Renal cortical epithelial cell (primary cell): ENCODE results near the gene CARD10. TPM values are rescaled to one million over a fixed set of nuclear protein-coding genes. Genes with fewer than 3 reads are reported as not detected.

Experiments used
- DNase-seq: peaks from one replicate; pipeline ENCODE4 v3.0.0-alpha.2; 2011; ENCODE audit warnings: low read depth
- total RNA-seq: library from RNA; depleted of rRNA; stranded (reverse); fragments of >200 nt; gene quantifications from 2 replicates; pipeline ENCODE4 v1.2.3, GENCODE V29; 2014

Gene CARD10
- total RNA-seq, 1 donor from 2014 or later, result 39.9 TPM

GRCh38 chr22:37502342-37503182 is 16.7 kb downstream of the CARD10 start:
- peak; percentile 71 for DNase-seq

GRCh38 chr22:37501610-37502341 is 17.4 kb downstream of the CARD10 start:
- peak; percentile 99 for DNase-seq

- DNase-seq, result no peak
These were observed 18.2 kb downstream of the CARD10 start for GRCh38 chr22:37500745-37501609.

GRCh38 chr22:37499789-37500540 is 19.2 kb downstream of the CARD10 start:
- DNase-seq, result no peak

GRCh38 chr22:37499027-37499707 is 20.0 kb downstream of the CARD10 start:
- peak; percentile 75 for DNase-seq

GRCh38 chr22:37498289-37498909 is 20.8 kb downstream of the CARD10 start:
- no peak for DNase-seq

- DNase-seq, result peak; percentile 97
These were observed 22.1 kb downstream of the CARD10 start for GRCh38 chr22:37497062-37497599.

GRCh38 chr22:37496651-37497050 is 22.6 kb downstream of the CARD10 start:
- DNase-seq, result peak; percentile 66

GRCh38 chr22:37493979-37494378 is 25.2 kb downstream of the CARD10 start:
- no peak for DNase-seq

GRCh38 chr22:37492428-37493344 is 26.5 kb downstream of the CARD10 start:
- DNase-seq, result peak; percentile 85

- DNase-seq, result no peak
These were observed 27.4 kb downstream of the CARD10 start for GRCh38 chr22:37491559-37492427.

- DNase-seq, result no peak
These were observed 28.1 kb downstream of the CARD10 start for GRCh38 chr22:37491106-37491505.

GRCh38 chr22:37489983-37490382 is 29.2 kb downstream of the CARD10 start:
- DNase-seq, result no peak

GRCh38 chr22:37488337-37489135 is 30.7 kb downstream of the CARD10 start:
- DNase-seq, result no peak

- DNase-seq, result no peak
These were observed 31.6 kb downstream of the CARD10 start for GRCh38 chr22:37487571-37487970.

- DNase-seq, result no peak
These were observed 32.1 kb downstream of the CARD10 start for GRCh38 chr22:37487129-37487528.
